SHP77 (cell line): ENCODE results near the gene C10orf143.
A peak's percentile ranks its signal among the peaks of the same experiment; 100 is the strongest.
"Not testable (repeated sequence)": the region's sequence is repeated elsewhere in the genome, so short reads cannot be mapped to it uniquely, and the experiment has no call there.

Source experiments
- DNase-seq, 2 experiments: peaks; one replicate each; lab custom pipeline; 2025; lab: John Stamatoyannopoulos, UW

The C10orf143 gene

DNA sequence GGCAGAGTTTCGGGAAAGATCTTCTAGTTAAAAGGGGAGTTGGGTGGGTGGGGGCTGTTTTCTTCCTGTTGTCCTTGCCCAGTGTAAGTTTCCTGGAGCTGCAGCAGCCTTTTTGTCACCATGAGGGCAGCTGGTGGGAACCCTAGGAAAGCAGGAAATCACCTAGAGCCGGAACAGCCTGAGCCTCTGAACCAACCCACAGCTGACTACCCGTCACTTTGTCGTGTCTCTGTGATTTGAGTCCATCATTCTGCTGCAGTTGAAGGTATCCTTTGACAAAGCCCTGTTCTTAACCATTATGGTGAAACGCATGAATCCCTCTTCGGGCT is 1.2 kb upstream of the C10orf143 start:
- DNase-seq = no peak

DNA sequence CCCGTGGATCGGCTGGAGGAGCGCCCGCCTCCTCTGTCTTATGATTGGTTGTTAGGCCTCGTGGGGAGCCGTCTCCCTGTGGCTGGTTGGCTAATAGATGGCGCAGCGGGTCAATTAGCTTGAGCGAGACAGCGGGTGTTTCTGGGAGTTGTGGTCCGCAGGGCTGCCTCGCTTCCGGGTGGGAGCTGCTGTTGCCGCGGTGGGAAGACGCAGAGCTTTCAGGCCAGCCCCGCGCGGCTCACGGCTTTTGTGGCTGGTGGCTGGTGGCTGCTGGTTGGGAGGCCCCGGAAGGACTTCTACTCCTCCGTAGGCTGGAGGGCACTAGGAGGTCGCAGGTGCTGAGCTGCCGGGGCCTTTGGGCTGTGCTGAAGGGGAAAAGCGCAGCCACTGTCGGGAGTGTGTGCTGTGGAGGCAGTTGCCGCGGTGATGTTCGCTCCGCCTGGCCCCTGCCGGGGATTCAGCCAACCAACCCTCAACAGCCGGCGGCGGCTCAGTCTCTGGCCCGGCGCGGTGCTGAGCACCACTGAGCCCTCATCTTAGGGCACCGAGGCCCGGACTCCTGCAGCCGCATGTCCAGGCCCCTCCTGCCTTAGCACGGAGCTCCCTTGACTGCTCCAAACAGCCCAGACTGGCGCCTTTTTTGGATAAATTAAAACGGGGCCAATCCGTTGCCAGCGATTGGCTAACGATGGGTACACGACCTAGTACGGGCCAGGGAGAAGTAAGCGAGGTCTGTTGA is 652 bp upstream of the C10orf143 start:
- peak; percentile 95 to 97 for DNase-seq

DNA sequence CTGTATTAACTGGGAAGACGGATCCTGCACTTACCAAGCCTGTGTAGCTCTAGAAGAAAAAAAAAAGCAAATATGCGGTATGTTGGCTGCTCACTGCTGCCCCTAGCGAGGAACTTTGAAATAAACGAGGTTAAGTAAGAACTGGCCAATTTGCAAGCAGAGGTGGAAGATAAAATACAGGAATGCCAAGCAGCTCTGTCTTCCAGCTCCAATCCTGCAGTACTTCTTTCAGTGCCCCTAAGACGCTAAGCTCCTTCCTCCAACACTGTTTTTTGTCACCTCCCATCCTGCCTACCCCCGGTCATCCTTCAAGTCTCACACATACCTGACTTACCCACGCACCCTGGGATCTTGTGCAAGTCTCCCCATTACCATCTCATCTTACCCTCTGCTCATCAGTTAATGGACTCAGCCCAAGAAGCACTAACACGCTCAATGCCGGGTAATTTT is 809 bp downstream of the C10orf143 start:
- peak; percentile 53 to 60 for DNase-seq

DNA sequence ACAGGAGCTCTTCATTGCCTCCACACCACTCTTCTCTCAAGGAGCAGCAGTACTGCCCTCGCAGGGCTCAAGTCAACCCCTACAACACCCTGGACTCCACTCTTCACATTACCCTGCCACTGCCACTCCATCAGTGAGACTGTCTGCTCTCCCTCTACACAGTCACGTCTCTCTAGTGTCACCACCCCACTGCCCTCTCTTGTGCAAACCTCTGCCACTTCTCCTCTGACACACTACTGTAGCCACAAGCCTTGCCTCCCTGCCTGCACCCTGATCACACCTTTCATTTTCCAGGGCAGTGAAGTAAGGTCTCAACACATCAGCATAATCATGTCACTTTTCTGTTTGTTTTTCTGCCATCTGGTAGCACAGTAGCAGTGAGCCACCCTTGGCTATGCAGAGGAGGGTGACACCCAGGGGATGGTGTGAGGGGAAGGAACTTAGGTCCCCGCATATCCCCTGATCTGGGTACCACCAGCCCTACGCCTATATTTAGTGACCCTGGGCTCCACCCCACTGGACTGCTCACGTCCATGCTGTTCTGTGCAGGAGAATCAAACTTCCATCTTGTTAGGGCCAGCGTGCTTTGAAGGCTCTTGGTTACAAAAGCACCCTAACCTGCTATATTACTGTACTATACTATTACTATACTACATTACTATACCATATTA is 1.6 kb downstream of the C10orf143 start:
- no peak for DNase-seq

DNA sequence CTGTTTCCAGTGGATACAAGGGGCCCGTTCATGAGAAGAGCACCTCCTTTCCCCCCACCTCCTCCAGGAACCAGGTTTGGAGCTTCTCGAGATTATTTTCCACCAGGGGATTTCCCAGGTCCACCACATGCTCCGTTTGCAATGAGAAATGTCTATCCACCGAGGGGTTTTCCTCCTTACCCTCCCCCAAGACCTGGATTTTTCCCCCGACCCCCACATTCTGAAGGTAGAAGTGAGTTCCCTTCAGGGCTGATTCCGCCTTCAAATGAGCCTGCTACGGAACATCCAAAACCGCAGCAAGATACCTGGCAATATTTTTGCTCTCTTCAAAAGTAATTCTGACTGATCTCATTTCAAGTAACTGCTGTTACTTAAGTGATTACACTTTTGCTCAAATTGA is 2.5 kb downstream of the C10orf143 start:
- DNase-seq = not testable (repeated sequence)

DNA sequence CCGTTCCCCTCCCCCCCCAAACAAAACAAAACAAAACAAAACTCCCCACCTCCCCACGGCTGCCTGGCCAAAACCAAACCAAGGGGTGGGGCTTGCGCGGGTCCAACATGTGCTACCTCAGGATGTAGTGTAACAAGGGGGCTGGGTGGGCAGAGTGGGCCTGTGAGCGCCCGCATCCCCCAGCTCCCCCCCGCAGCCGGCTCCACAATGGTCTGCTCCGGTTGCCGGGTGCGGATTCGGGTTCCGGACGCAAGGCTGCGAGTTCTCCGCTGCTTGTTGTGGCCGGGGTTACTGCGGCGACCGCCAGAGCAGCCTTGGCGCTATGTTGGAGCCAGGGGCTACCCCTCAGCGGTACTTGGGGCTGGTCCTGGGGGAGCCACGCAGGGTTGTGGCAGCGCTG is 4.9 kb downstream of the C10orf143 start:
- DNase-seq = no peak

DNA sequence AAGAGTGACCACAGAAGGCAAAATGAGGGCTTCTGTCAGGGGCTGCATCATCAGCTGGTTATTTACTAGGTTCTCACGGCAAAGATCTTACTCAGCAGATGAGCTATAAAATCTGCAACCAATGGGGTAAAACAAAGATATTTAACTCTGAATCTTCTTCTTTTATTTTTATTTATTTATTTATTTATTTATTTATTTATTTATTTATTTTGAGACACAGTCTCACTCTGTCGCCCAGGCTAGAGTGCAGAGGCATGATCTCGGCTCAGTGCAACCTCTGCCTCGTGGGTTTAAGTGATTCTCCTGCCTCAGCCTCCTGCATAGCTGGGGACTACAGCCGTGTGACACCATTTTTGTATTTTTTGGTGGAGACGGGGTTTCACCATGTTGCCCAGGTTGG is 11.3 kb downstream of the C10orf143 start:
- no peak for DNase-seq

DNA sequence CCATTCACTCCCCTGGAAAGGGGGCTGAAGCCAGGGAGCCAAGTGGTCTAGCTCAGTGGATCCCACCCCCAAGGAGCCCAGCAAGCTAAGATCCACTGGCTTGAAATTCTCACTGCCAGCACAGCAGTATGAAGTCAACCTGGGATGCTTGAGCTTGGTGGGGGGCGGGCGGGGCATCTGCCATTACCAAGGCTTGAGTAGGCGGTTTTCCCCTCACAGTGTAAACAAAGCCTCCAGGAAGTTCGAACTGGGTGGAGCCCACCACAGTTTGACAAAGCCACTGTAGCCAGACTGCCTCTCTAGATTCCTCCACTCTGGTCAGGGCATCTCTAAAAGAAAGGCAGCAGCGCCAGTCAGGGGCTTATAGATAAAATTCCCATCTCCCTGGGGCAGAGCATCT is 20.1 kb downstream of the C10orf143 start:
- not testable (repeated sequence) for DNase-seq

DNA sequence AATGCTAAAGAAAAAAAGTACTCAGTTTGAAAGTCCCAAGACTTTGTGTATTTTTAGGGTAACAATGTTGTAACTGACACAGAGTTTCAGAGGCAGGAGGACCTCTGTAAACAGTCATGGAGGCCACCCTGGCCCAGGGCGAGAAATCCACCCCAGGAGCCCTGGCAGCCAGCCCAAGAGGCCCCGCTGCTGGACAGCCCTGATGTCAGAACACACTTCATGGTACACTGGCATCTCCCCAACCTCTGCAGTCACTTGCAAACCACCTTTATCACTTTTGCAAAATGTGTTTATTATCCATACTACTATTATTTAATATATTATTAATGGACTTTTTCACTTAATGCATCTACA is 30.2 kb downstream of the C10orf143 start:
- DNase-seq = no peak

DNA sequence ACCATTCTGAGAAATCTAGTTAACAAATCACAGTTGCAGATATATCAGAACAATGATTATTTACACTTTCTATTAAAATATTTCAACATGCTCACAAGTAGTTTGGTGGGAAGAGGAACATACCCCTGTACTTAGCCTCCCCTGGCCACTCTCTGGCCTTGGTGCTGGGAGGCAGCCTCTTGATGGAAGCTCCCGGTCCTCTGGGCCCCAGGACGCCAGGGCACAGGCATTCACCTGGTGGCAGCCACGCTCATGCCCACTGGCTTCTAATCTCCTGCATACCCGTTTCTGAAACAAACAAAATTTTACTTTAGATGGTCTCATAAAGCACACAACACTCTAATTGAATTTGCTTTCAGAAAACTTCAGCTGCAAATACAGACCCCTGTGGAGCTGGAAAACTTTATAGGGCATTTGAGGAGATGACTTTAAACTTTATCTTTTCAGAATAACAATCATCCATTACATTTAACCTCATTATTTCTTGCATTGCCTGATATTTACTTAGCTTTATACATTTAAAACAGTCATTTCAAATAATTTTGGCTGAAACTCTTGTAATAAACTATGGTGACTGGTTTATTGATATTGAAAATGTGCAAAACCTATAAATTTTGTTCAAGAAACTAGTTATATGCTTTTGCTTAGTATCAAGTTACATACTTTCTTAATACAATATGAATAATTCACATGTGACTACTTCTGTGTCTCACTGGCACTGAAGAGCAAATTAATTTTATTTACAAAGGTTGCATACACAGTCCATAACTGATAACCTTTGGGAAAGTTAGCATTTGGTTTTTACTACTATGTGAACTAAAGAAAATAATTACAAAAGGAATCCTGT is 30.8 kb downstream of the C10orf143 start:
- DNase-seq = no peak

DNA sequence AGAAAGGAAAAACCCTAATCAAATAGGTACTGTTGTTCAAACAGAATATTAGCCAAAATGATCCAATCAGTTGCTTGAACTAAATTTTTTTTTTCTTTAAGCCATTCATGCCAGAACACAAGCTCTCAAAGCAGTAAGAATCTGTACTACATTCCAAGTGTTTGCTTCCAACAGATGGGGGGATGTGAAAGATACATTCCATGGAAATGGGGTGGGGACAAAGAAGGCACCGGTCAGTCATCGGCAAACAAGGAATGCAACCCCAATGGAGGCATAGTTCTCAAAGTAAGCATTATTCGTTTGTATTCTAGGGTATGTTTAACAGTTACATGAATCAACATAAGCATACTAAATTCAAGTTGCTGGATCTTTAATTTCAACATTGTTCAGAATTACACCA is 32.5 kb downstream of the C10orf143 start:
- DNase-seq = no peak

DNA sequence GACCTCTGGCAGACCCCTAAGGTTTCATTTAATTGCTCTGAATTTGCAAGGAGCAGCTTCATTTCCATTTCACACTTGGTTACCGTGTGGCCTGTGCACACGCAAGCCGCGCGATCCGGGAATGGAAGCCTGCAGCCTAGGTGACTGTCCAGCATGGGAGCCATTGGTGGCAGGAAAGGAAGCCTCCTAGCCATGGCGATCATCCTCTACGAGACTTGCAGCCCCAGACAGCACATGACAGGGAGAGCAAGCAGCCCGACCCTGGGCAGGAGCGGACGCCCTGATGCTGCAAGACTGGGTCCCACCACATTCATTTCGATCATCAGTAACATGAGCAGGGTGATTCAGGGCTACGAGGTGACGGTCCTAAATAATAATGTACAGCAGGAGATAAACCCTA is 33.9 kb downstream of the C10orf143 start:
- no peak for DNase-seq

DNA sequence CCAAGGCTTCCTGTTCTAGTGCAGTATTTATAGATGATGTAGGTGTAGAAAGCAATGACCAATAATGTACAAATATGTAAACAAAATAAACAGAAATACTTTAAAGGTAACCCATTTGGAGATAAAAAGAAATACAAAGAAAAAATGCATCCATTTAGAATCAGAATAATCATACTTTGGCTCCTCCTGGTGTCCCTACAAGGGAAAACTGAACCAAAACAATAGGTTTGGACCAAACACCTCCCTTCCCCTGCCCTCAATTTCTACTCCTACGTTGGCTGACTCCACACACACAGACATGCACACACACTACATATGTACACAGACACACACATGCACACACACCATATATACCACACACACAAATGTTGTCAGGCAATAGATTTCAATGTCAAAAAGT is 36.0 kb downstream of the C10orf143 start:
- DNase-seq = no peak

DNA sequence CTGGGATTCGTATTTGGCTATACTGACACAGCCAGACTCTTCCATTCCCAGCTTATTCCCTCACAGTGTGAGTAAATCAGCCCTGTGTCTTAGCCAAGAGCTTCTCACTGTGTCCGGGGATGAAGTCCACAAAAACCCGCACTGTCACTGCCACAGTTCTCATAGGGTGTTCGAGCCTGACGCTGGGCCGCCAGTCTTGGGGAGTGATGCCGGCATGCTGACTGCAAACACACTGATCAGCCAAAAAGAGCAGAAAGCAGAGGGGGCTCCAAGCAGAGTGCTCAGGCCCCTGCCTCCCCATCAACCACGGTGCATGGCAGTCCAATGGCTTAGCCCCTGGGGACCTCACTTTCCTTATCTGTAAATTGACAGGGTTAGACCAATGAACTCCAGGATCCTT is 36.7 kb downstream of the C10orf143 start:
- DNase-seq = no peak

DNA sequence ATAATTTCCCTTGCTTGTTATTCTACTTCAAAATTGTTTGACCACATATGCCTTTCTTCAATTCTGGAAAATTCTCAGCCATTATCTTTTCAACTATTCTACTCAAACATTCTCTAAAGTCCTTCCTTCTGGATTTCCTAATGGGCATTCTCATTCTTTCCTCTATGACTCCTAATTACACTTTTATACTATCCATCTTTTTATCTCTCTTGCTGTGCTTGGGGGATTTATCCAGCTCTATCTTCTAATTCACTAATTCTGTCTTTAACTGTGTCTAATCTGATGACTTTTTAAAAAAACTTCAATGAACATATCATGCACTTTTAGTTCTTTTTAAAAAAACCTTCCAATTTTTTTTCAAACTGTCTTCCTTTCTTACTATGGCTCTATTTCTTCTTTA is 38.4 kb downstream of the C10orf143 start:
- DNase-seq = no peak

DNA sequence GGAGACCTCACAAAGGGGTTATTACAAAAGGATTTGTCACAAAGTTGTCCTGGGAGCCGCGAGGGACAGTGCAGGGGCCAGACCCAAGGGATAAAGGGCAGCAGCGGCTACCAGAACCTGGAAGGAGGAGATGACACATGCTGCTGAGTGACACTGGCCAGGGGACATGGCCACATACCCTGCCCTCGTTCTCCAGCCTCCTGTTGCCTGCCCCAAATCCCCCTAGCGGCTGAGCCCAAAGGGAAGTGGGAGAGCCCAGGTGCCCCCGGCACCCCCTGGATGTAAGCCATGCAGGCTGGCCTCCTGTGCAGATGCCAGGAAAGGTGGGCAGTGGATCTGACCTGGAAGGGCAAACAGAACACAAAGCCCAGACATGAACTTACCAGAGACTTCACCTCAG is 42.7 kb downstream of the C10orf143 start:
- no peak for DNase-seq

DNA sequence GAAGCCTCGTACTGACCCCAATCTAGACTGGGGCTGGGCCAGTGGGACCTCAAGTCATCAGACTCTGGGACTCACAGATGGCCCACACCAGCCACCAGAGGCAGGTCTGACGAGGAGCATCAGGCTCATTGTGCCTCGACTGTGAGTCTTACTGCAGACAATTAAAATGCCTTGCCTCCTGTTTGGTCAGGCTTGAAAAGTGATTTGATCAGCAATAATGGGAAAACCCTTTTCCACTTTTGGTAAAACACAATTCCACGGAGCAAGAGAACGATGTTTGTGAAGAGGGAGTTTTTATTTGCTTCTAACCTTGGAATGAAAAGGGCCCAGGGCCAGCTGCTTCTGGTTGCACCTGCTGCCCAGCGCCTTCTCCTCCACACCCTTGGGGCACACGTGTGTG is 43.9 kb downstream of the C10orf143 start:
- no peak for DNase-seq

DNA sequence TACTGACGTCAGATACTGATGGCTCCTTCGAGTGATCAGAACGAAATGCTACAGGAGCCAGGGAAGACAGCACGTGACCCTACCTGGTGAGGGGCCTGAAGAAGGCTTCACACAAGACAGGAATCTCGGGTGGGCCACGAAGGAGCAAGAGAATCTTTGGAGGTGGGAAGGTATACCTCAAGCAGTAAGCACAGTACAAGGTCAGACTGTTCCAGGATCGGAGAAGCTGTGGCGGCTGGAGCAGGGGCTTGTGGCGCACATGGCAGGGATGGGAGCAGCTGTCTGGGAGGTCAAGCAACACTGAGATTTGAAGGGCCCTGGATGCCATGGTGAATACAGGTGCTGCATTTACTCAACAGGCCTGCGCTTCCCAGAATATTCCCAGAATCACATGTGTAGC is 45.4 kb downstream of the C10orf143 start:
- DNase-seq = peak in 1 of 2 experiments; percentile 16

DNA sequence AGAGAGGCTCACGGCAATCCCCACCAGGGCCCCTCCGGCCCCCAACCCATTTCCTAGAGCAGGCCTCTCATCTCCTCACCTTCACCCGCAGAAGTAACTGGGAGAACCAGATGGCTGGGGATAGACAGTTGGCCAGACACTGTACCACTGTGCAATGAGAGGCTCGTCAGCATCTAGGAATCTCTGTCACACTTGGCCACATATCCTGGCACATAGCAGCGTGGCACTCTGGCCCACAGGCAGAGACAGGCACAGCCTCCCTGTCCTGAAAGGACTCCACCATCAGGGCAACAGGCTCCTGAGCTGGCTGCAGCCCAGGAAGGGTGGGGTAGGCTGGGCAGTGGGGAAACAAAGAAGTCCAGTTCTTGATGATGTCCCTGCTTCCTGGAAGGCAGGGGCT is 45.8 kb downstream of the C10orf143 start:
- no peak for DNase-seq

DNA sequence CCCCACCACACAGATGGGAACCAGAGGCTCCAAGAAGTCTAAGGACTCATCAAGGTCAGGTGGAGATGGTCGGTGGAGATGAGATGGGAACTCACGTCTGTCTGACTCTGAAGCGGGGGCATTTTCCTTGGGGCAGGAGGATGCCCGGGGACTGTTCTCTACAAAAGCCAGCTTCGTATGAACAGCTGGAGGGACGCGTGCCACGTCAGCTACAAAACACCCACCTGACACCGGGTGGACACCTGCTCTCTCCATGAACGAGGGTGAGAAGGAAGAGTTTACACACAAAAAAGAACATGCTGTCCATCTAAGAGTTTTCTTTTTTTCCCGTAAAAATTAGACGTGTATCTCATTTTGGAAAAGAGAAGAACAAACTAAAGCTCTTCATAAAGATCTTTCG is 47.7 kb downstream of the C10orf143 start:
- DNase-seq = no peak

DNA sequence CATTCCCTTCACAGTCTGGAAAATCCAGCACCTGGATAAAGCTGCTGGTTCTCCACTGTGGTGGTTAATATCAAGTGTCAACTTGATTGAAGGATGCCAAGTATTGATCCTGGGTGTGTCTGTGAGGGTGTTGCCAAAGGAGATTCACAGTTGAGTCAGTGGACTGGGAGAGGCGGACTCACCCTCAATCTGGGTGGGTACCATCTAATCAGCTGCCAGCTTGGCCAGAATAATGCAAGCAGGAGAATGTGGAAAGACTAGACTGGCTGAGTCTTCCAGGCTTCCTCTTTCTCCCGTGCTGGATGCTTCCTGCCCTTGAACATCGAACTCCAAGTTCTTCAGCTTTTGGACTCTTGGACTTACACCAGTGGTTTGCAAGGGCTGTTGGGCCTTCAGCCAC is 48.4 kb downstream of the C10orf143 start:
- DNase-seq = no peak

DNA sequence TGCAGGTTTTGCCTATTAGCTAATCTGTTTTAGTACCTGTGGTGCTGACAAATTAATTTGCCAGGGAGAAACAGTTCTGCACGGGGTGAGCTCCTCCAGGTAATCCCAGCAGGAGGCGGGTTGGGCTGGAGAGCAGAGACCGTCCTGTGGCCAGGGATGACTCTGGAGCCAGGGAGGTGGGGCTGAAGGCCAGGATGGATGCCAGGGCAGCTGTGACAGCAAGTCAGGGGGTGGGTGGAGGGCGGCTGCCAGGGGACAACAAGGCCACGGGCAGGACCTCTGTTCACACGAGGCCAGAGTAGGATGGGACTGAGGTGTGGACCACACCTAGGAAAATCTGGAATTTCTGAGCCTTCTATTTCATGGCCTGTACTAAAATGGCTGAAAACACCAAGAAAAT is 48.9 kb downstream of the C10orf143 start:
- DNase-seq = no peak

DNA sequence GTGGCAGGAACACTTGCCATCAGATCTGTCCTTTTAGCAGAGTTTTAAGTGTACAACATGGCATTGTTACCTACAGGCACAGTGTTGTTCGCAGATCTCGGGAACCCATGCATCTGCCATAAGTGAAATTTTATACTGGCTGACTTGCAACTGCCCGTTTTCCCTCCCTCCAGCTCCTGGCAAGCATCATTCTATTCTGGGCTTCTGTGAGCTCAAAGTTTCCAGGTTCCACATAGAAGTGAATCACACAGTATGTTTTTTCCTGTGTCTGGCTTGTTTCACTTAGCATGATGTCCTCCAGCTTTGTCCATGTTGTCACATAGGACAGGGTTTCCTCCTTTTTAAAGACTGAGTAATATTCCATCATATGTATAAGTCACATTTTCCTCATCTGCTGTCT is 56.6 kb downstream of the C10orf143 start:
- DNase-seq = no peak
